Prostate gland (tissue), 2 donors: ENCODE results near the gene ADAMTS17. TPM values are rescaled to one million over a fixed set of nuclear protein-coding genes. Genes with fewer than 3 reads are reported as not detected.

ENCODE experiments used
- DNase-seq: peaks from one replicate; pipeline ENCODE4 v3.0.0-alpha.2; 2019; ENCODE audit warnings: low spot score
- H3K27ac ChIP-seq, 2 donors: fragments of 200-600 bp; sonication (generic); 2 replicates each; pipeline ENCODE4 v1.5.1; 2017 to 2019
- H3K27me3 ChIP-seq: fragments of 200-600 bp; sonication (generic); replicated peaks from 2 replicates; pipeline ENCODE4 v1.5.1; 2019; ENCODE audit not compliant: insufficient read depth
- H3K36me3 ChIP-seq, 2 donors: fragments of 200-600 bp; sonication (generic); 1 replicate in 1 of 2; 2 replicates in 1 of 2; pipeline versions ENCODE4 v1.5.1 to v1.8.1; 2017 to 2019
- H3K4me1 ChIP-seq: fragments of 200-600 bp; sonication (generic); replicated peaks from 2 replicates; pipeline ENCODE4 v1.5.1; 2019
- H3K4me3 ChIP-seq, 2 donors: fragments of 200-600 bp; sonication (generic); 2 replicates each; pipeline ENCODE4 v1.5.1; 2017 to 2019
- H3K9me3 ChIP-seq: fragments of 200-600 bp; sonication (generic); 2 replicates; pipeline ENCODE4 v1.5.1; 2017
- CTCF ChIP-seq, 4 experiments: fragments of 200-600 bp in 2 of 4; fragments of 450-650 bp in 2 of 4; sonication (generic) in 2 of 4; IDR thresholded peaks; 1 replicate in 3 of 4; 2 replicates in 1 of 4; pipeline ENCODE4 v1.5.1; 2016 to 2019; ENCODE audit warnings: antibody characterized with exemption in 4 of 4, mild to moderate bottlenecking in 2 of 4, moderate library complexity in 2 of 4
- POLR2A ChIP-seq: fragments of 450-650 bp; IDR thresholded peaks from one replicate; pipeline ENCODE4 v1.6.1; 2016; ENCODE audit warnings: antibody characterized with exemption, mild to moderate bottlenecking
- POLR2AphosphoS5 ChIP-seq: sonication (generic); formaldehyde crosslinking; IDR thresholded peaks from one replicate; pipeline ENCODE4 v1.6.1; 2017; ENCODE audit warnings: antibody characterized with exemption
- WGBS: methylation state at CpG from one replicate; pipeline ENCODE4 v1.1.5; 2018; 5-methylcytosine and 5-hydroxymethylcytosine counted together
- intact Hi-C: fragments of 100-400 bp; cut with DNase I; formaldehyde crosslinking; loops from one replicate; pipeline ENCODE4 v1.14.2; 2022
- total RNA-seq, 2 donors: library from RNA; depleted of rRNA; stranded (reverse); fragments of >200 nt; gene quantifications; one replicate each; pipeline ENCODE4 v1.1.0, GENCODE V29; 2016

The ADAMTS17 gene
- total RNA-seq, 2 donors from 2014 or later, result 2.7 to 5.6 TPM

DNA sequence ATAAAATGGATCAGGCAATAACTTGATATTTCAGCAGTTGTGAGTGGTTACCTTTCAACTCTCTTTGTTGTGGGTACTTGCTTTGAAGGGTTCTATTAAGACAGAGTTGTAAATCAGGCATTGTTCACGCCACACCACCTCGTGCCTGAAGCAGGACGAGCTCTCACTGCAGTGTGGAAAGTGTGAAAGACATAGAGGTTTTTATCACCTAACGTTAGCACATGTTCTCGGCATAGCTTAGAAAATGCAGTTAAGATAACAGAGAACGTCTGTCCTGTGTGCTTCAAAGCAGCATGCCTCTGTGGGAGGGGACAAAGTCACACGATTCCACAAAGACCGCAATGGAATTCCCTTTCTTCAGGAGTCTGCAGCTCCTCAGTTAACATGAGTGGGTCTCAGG, 7.8 kb downstream of the ADAMTS17 start:
- DNase-seq, result no peak
- intact Hi-C loops, result no loop called here
- WGBS, result 70% methylated on average over 8 of the region's 8 CpGs

GRCh38 chr15:100333236-100333635, 8.5 kb downstream of the ADAMTS17 start:
- H3K27ac ChIP-seq, result no peak overlapping the region
- no peaks in the 10 kb centered on the region for H3K36me3 ChIP-seq
- WGBS, result 91% methylated on average over 7 of the region's 7 CpGs
- no peak for DNase-seq
- intact Hi-C loops, result no loop called here
- no peaks in the 10 kb centered on the region for H3K27me3 ChIP-seq
- H3K4me1 ChIP-seq, result no peaks in the 10 kb centered on the region
- no peaks in the 10 kb centered on the region for H3K9me3 ChIP-seq
- H3K4me3 ChIP-seq, result no peak overlapping the region
- no peak for TF ChIP-seq POLR2AphosphoS5
- no peak for TF ChIP-seq CTCF (IDR thresholded peaks at IDR 0.05)
- no peak for TF ChIP-seq POLR2A

More for the DNA sequence above, 7.8 kb downstream of the ADAMTS17 start:
- TF ChIP-seq POLR2AphosphoS5 (no peak), POLR2A (no peak), CTCF (IDR thresholded peaks at IDR 0.05) (no peak)
- no peak overlapping the region for H3K27ac ChIP-seq
- H3K36me3 ChIP-seq, result no peaks in the 10 kb centered on the region
- H3K27me3 ChIP-seq, result no peaks in the 10 kb centered on the region
- no peak overlapping the region for H3K4me3 ChIP-seq
- no peaks in the 10 kb centered on the region for H3K4me1 ChIP-seq
- no peaks in the 10 kb centered on the region for H3K9me3 ChIP-seq

DNA sequence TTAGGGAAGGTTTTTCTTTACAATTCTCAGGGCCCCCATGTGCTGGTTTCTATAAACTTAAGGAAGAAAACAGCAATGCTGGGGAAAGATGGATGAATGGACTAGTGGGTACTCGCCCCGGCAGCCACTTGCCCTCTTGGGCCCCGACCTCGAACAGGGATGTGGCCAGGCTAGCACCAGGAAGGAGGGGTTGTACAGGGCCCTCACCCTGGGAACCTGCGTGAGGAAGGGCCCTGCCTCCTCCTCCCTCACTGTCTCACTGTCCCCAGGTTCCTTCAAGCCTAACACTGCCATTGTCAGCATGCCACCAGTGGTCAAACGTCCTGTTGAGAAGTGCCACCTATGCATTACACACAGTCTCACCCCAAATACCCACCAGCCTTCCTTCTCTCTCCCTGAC, 9.1 kb downstream of the ADAMTS17 start:
- Histone ChIP-seq H3K27me3 (no peaks in the 10 kb centered on the region), H3K4me1 (no peaks in the 10 kb centered on the region), H3K27ac (no peak overlapping the region), H3K4me3 (no peak overlapping the region), H3K36me3 (no peaks in the 10 kb centered on the region), H3K9me3 (no peaks in the 10 kb centered on the region)
- 85% methylated on average over 6 of the region's 6 CpGs for WGBS
- TF ChIP-seq POLR2AphosphoS5 (no peak), CTCF (IDR thresholded peaks at IDR 0.05) (no peak), POLR2A (no peak)
- intact Hi-C loops, result no loop called here
- DNase-seq, result no peak

DNA sequence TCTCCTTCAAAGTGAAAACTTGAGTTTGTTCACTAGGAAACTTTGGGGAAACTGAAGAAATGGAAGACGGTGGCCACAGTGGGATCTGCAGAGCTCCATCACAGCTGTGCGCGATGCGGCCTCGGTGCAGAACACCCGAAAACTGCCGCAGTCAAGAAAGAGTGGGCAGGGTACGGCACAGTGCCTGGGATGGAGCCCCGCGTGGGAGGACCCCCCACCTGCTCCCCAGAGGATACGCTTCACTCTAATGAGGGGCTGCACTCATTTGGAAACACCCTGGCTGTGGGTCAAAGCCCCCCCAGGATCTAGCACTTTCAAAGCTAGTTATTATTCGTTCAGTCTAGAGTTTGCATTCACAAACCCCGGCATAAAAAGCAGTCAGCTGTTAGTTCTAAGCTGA, 9.5 kb downstream of the ADAMTS17 start:
- H3K27me3 ChIP-seq, result no peaks in the 10 kb centered on the region
- TF ChIP-seq CTCF (IDR thresholded peaks at IDR 0.05) (no peak), POLR2A (no peak), POLR2AphosphoS5 (no peak)
- intact Hi-C loops, result no loop called here
- WGBS, result 72% methylated on average over 13 of the region's 13 CpGs
- no peak overlapping the region for H3K27ac ChIP-seq
- H3K9me3 ChIP-seq, result no peaks in the 10 kb centered on the region
- DNase-seq, result no peak
- H3K36me3 ChIP-seq, result no peaks in the 10 kb centered on the region
- H3K4me1 ChIP-seq, result no peaks in the 10 kb centered on the region
- no peak overlapping the region for H3K4me3 ChIP-seq

- 88% methylated on average over 12 of the region's 12 CpGs for WGBS
- Histone ChIP-seq H3K27ac (no peak overlapping the region), H3K27me3 (no peaks in the 10 kb centered on the region), H3K36me3 (no peaks in the 10 kb centered on the region), H3K4me3 (no peak overlapping the region), H3K4me1 (no peaks in the 10 kb centered on the region), H3K9me3 (no peaks in the 10 kb centered on the region)
- TF ChIP-seq CTCF (IDR thresholded peaks at IDR 0.05), result no peak
- no peak for TF ChIP-seq POLR2AphosphoS5
- no peak for TF ChIP-seq POLR2A
- intact Hi-C loops, result no loop called here
- no peak for DNase-seq
Observed at GRCh38 chr15:100330629-100331215, 11.1 kb downstream of the ADAMTS17 start.
